AG04450 (cell line): ENCODE results near the gene MGAT4A. TPM values are rescaled to one million over a fixed set of nuclear protein-coding genes. Genes with fewer than 3 reads are reported as not detected.

Experiments
- CTCF ChIA-PET: fragments of 300-600, 350-600 bp; formaldehyde crosslinking; extraction: SDS; loops from one replicate; lab custom pipeline; 2022; ENCODE audit warnings: antibody characterized with exemption, inconsistent platforms; lab: Charles Lee
- POLR2A ChIA-PET: fragments of 350-600 bp; formaldehyde crosslinking; extraction: SDS; loops from one replicate; lab custom pipeline; 2021; ENCODE audit warnings: antibody characterized with exemption, inconsistent platforms; lab: Yijun Ruan, JAX
- DNase-seq: peaks from one replicate; pipeline ENCODE4 v3.0.0-alpha.2; 2011; ENCODE audit warnings: low read depth, low spot score
- H3K27ac ChIP-seq: one replicate; pipeline ENCODE4 v1.5.1; 2012; ENCODE audit warnings: low read depth, low read length, control low read depth
- H3K27me3 ChIP-seq: one replicate; pipeline ENCODE4 v1.6.0; 2012; ENCODE audit warnings: low read length; ENCODE audit not compliant: control insufficient read depth, insufficient read depth
- H3K4me3 ChIP-seq: 2 replicates; pipeline ENCODE4 v1.5.1; 2011; ENCODE audit warnings: mild to moderate bottlenecking, low read depth, low read length, control low read depth
- H3K9me3 ChIP-seq: 2 replicates; pipeline ENCODE4 v1.5.1; 2012; ENCODE audit warnings: low read length; ENCODE audit not compliant: control insufficient read depth, insufficient read depth
- polyA plus RNA-seq: library from polyadenylated mRNA; depleted of rRNA; stranded (reverse); fragments of >200 nt; gene quantifications from 2 replicates; pipeline ENCODE4 v1.2.3, GENCODE V29; 2011
- TF ChIP-seq, protein P1 (sequence below): IDR thresholded peaks from 2 replicates; pipeline ENCODE4 v1.5.1; 2011; ENCODE audit warnings: low read depth, low read length, control low read depth, inconsistent platforms

Gene MGAT4A
- polyA plus RNA-seq, 1 experiment: 0.04 TPM

DNA sequence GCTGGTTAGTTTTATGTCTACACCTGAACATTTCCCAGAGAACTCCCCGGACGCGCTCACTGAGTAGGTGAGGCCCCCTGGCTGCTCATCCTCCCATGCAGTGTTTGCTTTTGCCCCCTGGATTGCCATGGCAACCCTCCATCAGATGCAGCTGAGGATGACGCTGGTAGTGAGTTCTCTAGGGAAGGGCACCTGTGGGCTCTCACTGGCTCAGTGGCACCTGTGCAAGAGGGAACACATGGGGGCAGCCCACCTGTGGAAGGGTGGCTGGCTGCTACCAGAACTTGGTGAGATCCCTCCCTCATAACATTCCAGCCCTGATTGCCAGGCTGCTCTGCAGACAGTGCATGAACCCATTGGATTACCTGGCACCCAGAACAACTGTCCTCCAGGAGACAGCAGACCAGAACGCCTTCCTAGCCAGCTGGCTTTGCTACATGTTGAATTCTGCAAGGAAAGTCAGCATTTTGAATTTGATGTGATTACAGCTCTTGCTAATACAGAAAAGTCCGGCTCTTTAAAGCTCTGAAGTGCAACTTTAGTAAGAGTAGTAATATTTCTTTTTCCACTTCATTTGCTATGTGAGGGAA, 144.3 kb downstream of the MGAT4A start:
- POLR2A ChIA-PET: no interaction called here
- Histone ChIP-seq H3K4me3 (no peak overlapping the region), H3K9me3 (no peaks in the 10 kb centered on the region), H3K27ac (no peak overlapping the region), H3K27me3 (no peaks in the 10 kb centered on the region)
- CTCF ChIA-PET: interaction anchor here (1.7 kb wide), 1 partner anchor 15 kb away, joined by 5 read pairs; no protein-coding TSS in a partner anchor
- no peak for DNase-seq
- TF ChIP-seq, protein P1, sequence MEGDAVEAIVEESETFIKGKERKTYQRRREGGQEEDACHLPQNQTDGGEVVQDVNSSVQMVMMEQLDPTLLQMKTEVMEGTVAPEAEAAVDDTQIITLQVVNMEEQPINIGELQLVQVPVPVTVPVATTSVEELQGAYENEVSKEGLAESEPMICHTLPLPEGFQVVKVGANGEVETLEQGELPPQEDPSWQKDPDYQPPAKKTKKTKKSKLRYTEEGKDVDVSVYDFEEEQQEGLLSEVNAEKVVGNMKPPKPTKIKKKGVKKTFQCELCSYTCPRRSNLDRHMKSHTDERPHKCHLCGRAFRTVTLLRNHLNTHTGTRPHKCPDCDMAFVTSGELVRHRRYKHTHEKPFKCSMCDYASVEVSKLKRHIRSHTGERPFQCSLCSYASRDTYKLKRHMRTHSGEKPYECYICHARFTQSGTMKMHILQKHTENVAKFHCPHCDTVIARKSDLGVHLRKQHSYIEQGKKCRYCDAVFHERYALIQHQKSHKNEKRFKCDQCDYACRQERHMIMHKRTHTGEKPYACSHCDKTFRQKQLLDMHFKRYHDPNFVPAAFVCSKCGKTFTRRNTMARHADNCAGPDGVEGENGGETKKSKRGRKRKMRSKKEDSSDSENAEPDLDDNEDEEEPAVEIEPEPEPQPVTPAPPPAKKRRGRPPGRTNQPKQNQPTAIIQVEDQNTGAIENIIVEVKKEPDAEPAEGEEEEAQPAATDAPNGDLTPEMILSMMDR: no peak

DNA sequence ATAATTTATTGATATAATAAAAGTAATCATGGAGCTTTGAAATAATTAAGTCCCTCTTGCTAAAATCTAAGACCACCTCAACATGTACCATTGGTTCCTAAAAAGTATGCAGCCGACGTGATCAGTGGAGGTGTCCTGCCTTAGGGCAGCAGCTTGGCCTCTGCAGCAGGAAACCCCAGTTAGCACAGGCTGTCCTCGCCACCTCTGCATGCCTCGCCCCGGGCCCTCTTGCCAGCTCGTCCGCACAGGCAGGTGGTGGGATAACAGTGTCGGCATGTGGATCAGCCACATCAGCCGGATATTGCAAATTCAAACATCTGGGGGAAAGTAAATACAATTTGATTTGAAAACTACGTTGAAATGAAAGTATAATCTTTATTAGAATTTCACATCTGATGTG, 145.5 kb downstream of the MGAT4A start:
- ChIA-PET POLR2A (no interaction called here), CTCF (interaction anchor here (1.7 kb wide), 1 partner anchor 16 kb away, joined by 5 read pairs; no protein-coding TSS in a partner anchor)
- TF ChIP-seq, protein P1: no peak
- Histone ChIP-seq H3K27me3 (no peaks in the 10 kb centered on the region), H3K27ac (no peak overlapping the region), H3K4me3 (no peak overlapping the region), H3K9me3 (no peaks in the 10 kb centered on the region)
- DNase-seq: no peak

DNA sequence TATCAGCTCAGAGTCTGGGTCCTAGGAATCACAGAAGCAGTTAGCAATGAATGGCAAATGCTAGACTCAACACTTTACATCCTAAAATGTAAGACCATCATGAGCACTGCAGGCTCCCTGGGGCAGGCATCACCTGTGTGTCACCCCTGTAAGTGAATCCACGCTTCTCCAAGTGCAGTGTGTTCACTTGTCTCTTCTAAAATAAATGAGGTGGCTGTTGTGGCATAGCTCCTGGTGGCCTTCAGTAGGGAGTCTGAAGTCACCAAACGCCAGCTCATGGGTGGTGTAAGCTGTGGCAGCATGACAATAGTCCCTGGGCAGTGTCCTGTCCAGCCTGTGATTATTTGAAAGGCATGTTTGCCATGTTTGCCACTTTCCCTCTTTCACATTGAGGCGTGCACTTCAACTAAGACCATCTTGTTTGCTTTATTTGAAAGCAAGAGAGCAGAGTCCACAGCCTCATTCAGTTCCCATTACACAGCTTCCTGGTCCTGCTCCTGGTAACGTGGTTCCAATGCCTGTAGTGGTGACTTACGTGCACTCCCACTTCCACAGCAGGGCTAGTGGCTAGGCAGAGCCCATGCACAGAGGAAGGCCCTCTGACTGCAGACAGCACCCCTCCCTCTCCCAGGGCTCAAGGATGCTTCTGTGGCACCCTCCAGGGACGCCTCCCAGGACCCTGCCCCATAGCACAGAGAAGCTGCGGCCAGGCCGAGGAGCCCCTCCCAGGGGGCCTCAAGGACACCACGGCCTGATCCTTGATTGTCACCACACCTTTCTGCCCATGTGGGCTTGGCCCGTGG, 146.9 kb downstream of the MGAT4A start:
- TF ChIP-seq, protein P1: no peak
- Histone ChIP-seq H3K9me3 (no peaks in the 10 kb centered on the region), H3K4me3 (no peak overlapping the region), H3K27me3 (no peaks in the 10 kb centered on the region), H3K27ac (no peak overlapping the region)
- POLR2A ChIA-PET: no interaction called here
- DNase-seq: no peak
- CTCF ChIA-PET: no interaction called here

DNA sequence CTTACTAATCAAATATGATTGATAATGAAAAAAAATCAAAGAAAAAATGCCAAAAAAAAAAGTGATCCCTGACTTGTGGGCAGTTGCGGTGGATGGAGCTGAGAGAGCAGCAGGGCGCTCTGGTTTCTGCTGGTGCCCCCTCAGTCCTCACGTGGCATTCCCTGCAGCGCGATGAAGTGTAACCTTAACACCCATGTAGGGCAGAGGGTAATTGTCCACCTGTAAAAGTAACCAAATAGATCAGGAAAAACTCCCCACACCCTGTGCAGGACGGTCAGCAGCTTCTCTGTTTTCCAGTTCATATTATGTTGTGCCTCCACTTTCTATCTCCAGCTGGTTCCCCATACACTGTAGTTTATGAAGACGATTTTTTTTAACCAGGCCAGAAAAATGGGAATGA, 147.7 kb downstream of the MGAT4A start:
- POLR2A ChIA-PET: no interaction called here
- CTCF ChIA-PET: no interaction called here
- DNase-seq: no peak
- TF ChIP-seq, protein P1: no peak
- Histone ChIP-seq H3K9me3 (no peaks in the 10 kb centered on the region), H3K4me3 (no peak overlapping the region), H3K27me3 (no peaks in the 10 kb centered on the region), H3K27ac (no peak overlapping the region)

DNA sequence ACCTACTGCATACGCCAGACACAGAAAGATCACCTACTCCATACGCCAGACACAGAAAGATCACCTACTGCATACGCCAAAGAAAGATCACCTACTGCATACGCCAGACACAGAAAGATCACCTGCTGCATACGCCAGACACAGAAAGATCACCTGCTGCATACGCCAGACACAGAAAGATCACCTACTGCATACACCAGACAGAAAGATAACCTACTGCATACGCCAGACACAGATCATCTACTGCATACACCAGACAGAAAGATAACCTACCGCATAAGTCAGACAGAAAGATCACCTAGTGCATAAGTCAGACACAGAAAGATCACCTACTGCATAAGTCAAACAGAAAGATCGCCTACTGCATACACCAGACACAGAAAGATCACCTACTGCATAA, 148.4 kb downstream of the MGAT4A start:
- Histone ChIP-seq H3K27ac (no peak overlapping the region), H3K9me3 (no peaks in the 10 kb centered on the region), H3K27me3 (no peaks in the 10 kb centered on the region), H3K4me3 (no peak overlapping the region)
- TF ChIP-seq, protein P1: no peak
- ChIA-PET CTCF (no interaction called here), POLR2A (no interaction called here)
- no peak for DNase-seq
